Brain microvascular endothelial cell (primary cell): ENCODE measurements around the gene MRPL23.

Experiments used
- DNase-seq: peaks from one replicate; pipeline ENCODE4 v3.0.0-alpha.2; 2020
- H3K27ac ChIP-seq: fragments of 250-450 bp; sonication (Bioruptor Pico); 2 replicates; pipeline ENCODE4 v1.5.1; 2020; ENCODE audit warnings: mild to moderate bottlenecking, moderate library complexity
- H3K27me3 ChIP-seq: fragments of 250-450 bp; sonication (Bioruptor Pico); replicated peaks from 2 replicates; pipeline ENCODE4 v1.5.1; 2020; ENCODE audit warnings: mild to moderate bottlenecking
- H3K36me3 ChIP-seq: fragments of 250-450 bp; sonication (Bioruptor Pico); replicated peaks from 2 replicates; pipeline ENCODE4 v1.5.1; 2020; ENCODE audit warnings: mild to moderate bottlenecking
- H3K4me3 ChIP-seq: 2 replicates; pipeline ENCODE4 v1.5.1; 2011; ENCODE audit warnings: low read depth, mild to moderate bottlenecking, control low read depth, low read length, moderate library complexity
- CTCF ChIP-seq: IDR thresholded peaks from 2 replicates; pipeline ENCODE4 v1.5.1; 2011; ENCODE audit warnings: low read depth, mild to moderate bottlenecking, moderate library complexity, low read length, control low read depth, inconsistent platforms; ENCODE audit errors: missing control alignments
- in situ Hi-C: cut with HindIII; loops from 2 replicates; pipeline ENCODE4 v1.10.0; 2017; ENCODE audit warnings: low sequenced_read_pairs, low pct_ligation_motif_present

MRPL23 gene

GRCh38 chr11:1909524-1909923 is 37.6 kb upstream of the MRPL23 start:
- no peaks in the 10 kb centered on the region for H3K27me3 ChIP-seq
- no peak for DNase-seq
- in situ Hi-C loops, result no loop called here
- TF ChIP-seq CTCF, result no peak
- H3K4me3 ChIP-seq, result no peak overlapping the region
- no peak overlapping the region for H3K27ac ChIP-seq
- H3K36me3 ChIP-seq, result no peaks in the 10 kb centered on the region

GRCh38 chr11:1912289-1912878 is 34.7 kb upstream of the MRPL23 start:
- in situ Hi-C loops, result no loop called here
- H3K4me3 ChIP-seq, result no peak overlapping the region

GRCh38 chr11:1913271-1914060 is 33.7 kb upstream of the MRPL23 start:
- no peaks in the 10 kb centered on the region for H3K27me3 ChIP-seq
- TF ChIP-seq CTCF, result no peak
- no peak overlapping the region for H3K27ac ChIP-seq
- no peak overlapping the region for H3K4me3 ChIP-seq
- in situ Hi-C loops, result no loop called here
- DNase-seq, result no peak
- no peaks in the 10 kb centered on the region for H3K36me3 ChIP-seq

More at GRCh38 chr11:1912289-1912878, 34.7 kb upstream of the MRPL23 start:
- H3K27ac ChIP-seq, result no peak overlapping the region
- no peaks in the 10 kb centered on the region for H3K36me3 ChIP-seq
- H3K27me3 ChIP-seq, result no peaks in the 10 kb centered on the region
- DNase-seq, result no peak
- no peak for TF ChIP-seq CTCF

GRCh38 chr11:1915795-1916131 is 31.4 kb upstream of the MRPL23 start:
- in situ Hi-C loops, result no loop called here
- no peak overlapping the region for H3K27ac ChIP-seq
- H3K4me3 ChIP-seq, result no peak overlapping the region
- no peak for DNase-seq
- TF ChIP-seq CTCF, result no peak
- no peaks in the 10 kb centered on the region for H3K27me3 ChIP-seq
- H3K36me3 ChIP-seq, result no peaks in the 10 kb centered on the region

- no peak for TF ChIP-seq CTCF
- in situ Hi-C loops, result no loop called here
- DNase-seq, result no peak
- H3K36me3 ChIP-seq, result no peaks in the 10 kb centered on the region
- H3K4me3 ChIP-seq, result no peak overlapping the region
- H3K27me3 ChIP-seq, result no peaks in the 10 kb centered on the region
- no peak overlapping the region for H3K27ac ChIP-seq
Measured at GRCh38 chr11:1916132-1916985, 30.8 kb upstream of the MRPL23 start.
